ENCODE data around the gene C1QTNF3.

DNA sequence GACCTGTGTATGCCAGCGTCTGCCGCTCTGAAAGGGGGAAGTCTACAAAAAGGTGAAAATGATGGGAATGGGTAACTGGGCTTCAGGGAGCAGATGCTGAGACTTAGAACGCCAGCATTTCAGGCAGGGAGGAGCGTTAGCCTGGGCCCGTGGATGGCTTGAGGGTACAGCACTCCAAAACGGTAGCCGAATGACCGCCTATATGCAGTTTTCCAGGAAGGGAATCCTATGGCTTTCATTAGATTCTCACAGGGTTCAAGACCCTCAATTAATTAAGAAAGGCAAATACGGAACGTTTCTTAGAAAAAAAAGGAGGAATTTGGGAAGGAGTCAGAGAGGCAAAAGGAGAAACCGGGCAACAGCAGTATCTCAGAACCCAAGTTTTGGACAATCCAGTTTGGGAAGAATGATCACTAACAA is 35.8 kb downstream of the C1QTNF3 start:
- TF ChIP-seq, protein P1, sequence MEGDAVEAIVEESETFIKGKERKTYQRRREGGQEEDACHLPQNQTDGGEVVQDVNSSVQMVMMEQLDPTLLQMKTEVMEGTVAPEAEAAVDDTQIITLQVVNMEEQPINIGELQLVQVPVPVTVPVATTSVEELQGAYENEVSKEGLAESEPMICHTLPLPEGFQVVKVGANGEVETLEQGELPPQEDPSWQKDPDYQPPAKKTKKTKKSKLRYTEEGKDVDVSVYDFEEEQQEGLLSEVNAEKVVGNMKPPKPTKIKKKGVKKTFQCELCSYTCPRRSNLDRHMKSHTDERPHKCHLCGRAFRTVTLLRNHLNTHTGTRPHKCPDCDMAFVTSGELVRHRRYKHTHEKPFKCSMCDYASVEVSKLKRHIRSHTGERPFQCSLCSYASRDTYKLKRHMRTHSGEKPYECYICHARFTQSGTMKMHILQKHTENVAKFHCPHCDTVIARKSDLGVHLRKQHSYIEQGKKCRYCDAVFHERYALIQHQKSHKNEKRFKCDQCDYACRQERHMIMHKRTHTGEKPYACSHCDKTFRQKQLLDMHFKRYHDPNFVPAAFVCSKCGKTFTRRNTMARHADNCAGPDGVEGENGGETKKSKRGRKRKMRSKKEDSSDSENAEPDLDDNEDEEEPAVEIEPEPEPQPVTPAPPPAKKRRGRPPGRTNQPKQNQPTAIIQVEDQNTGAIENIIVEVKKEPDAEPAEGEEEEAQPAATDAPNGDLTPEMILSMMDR (IDR thresholded peaks at IDR 0.05) = no peak
- TF ChIP-seq POLR2A (IDR thresholded peaks at IDR 0.05) = no peak
